B cell (primary cell): ENCODE results near the gene CNGA2.

ENCODE experiments used
- EZH2 ChIP-seq: IDR thresholded peaks from 2 replicates; pipeline ENCODE4 v1.6.1; 2012; ENCODE audit warnings: borderline replicate concordance, low read depth, mild to moderate bottlenecking, moderate library complexity, low read length; ENCODE audit not compliant: insufficient read depth, poor library complexity, severe bottlenecking
- TF ChIP-seq, protein P1 (sequence below): fragments of 200-600 bp; IDR thresholded peaks from one replicate; pipeline ENCODE4 v1.8.0; 2022; ENCODE audit warnings: antibody characterized with exemption, mild to moderate bottlenecking

DNA sequence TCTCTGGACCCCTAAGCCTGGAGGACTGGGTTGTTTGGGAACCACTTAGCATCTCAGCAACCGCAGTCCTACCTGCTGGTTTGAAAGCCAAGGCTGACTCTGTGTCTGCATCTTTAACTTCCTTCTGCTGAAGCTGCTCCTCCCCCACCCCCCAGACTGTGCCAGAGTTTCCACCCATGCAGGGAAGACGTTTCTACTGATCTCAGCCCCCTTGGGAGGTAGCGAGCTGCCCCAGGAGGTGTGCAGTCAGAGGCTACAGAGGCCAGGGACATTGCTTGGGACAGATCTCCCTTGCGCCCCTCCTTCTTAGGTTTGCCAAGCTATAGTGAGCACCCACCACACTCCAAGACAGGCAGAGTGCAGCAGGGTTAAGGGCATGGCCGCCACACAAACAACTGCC lies 23.4 kb upstream of the CNGA2 start:
- TF ChIP-seq, protein P1, sequence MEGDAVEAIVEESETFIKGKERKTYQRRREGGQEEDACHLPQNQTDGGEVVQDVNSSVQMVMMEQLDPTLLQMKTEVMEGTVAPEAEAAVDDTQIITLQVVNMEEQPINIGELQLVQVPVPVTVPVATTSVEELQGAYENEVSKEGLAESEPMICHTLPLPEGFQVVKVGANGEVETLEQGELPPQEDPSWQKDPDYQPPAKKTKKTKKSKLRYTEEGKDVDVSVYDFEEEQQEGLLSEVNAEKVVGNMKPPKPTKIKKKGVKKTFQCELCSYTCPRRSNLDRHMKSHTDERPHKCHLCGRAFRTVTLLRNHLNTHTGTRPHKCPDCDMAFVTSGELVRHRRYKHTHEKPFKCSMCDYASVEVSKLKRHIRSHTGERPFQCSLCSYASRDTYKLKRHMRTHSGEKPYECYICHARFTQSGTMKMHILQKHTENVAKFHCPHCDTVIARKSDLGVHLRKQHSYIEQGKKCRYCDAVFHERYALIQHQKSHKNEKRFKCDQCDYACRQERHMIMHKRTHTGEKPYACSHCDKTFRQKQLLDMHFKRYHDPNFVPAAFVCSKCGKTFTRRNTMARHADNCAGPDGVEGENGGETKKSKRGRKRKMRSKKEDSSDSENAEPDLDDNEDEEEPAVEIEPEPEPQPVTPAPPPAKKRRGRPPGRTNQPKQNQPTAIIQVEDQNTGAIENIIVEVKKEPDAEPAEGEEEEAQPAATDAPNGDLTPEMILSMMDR: no peak
- no peak for TF ChIP-seq EZH2
